SK-N-SH (cell line): Measurements from ENCODE around the gene XPR1. TPM values are rescaled to one million over a fixed set of nuclear protein-coding genes. Genes with fewer than 3 reads are reported as not detected.

Experiments
- CTCF ChIA-PET: fragments of 300-600, 350-600 bp; formaldehyde crosslinking; extraction: SDS; loops from one replicate; lab custom pipeline; 2021; lab: Yijun Ruan, JAX
- POLR2A ChIA-PET: fragments of 350-600 bp; sonication (Branson Sonifier 250); formaldehyde crosslinking; extraction: SDS; loops from one replicate; lab custom pipeline; 2020; ENCODE audit warnings: antibody characterized with exemption, inconsistent platforms; lab: Yijun Ruan, JAX
- DNase-seq: peaks from one replicate; pipeline ENCODE4 v3.0.0; 2012
- H2AFZ ChIP-seq: fragments of 200-600 bp; sonication (generic); 2 replicates; pipeline ENCODE4 v1.8.1; 2016; ENCODE audit warnings: antibody characterized with exemption, mild to moderate bottlenecking, low read depth
- H3F3A ChIP-seq: fragments of 200-600 bp; sonication (generic); replicated peaks from 2 replicates; pipeline ENCODE3; 2016; ENCODE audit warnings: antibody characterized with exemption, mild to moderate bottlenecking; ENCODE audit not compliant: insufficient read depth
- H3K27ac ChIP-seq, 2 experiments: fragments of 200-500 bp in 1 of 2; fragments of 200-600 bp in 1 of 2; sonication (Bioruptor generic) in 1 of 2; sonication (generic), shearing (Covaris generic) in 1 of 2; 2 replicates each; pipeline versions ENCODE4 v1.5.1 to v1.6.1; 2014 to 2016; ENCODE audit warnings: low read depth in 2 of 2, inconsistent platforms in 1 of 2, low read length in 1 of 2, mild to moderate bottlenecking in 1 of 2, mixed read lengths in 1 of 2
- H3K27me3 ChIP-seq: fragments of 200-600 bp; sonication (generic), shearing (Covaris generic); 2 replicates; pipeline ENCODE4 v1.6.1; 2016; ENCODE audit warnings: mixed run types; ENCODE audit not compliant: insufficient read depth
- H3K36me3 ChIP-seq, 2 experiments: fragments of 200-500 bp in 1 of 2; fragments of 200-600 bp in 1 of 2; sonication (Bioruptor generic) in 1 of 2; sonication (generic) in 1 of 2; replicated peaks in 1 of 2; 2 replicates each; pipeline versions ENCODE3 to v1.5.1; 2014 to 2016; ENCODE audit warnings: low read length in 1 of 2, mild to moderate bottlenecking in 1 of 2; ENCODE audit not compliant: insufficient read depth in 2 of 2, control insufficient read depth in 1 of 2
- H3K4me1 ChIP-seq, 2 experiments: fragments of 200-500 bp in 1 of 2; fragments of 200-600 bp in 1 of 2; sonication (Bioruptor generic) in 1 of 2; sonication (generic), shearing (Covaris generic) in 1 of 2; 2 replicates each; pipeline versions ENCODE4 v1.5.1 to v1.6.1; 2014 to 2016; ENCODE audit warnings: low read depth in 1 of 2, low read length in 1 of 2, mixed run types in 1 of 2; ENCODE audit not compliant: insufficient read depth in 2 of 2, control insufficient read depth in 1 of 2
- H3K4me2 ChIP-seq: fragments of 200-600 bp; sonication (generic), shearing (Covaris generic); 2 replicates; pipeline ENCODE4 v1.6.1; 2017; ENCODE audit warnings: mixed run types
- H3K4me3 ChIP-seq, 2 experiments: fragments of 200-500 bp in 1 of 2; fragments of 200-600 bp in 1 of 2; sonication (Bioruptor generic) in 1 of 2; sonication (generic), shearing (Covaris generic) in 1 of 2; 2 replicates each; pipeline versions ENCODE4 v1.5.1 to v1.8.1; 2014 to 2016; ENCODE audit warnings: low read depth in 2 of 2, inconsistent platforms in 1 of 2, low read length in 1 of 2, mild to moderate bottlenecking in 1 of 2, mixed read lengths in 1 of 2, moderate library complexity in 1 of 2
- H3K79me2 ChIP-seq: fragments of 200-600 bp; sonication (generic); 2 replicates; pipeline ENCODE4 v1.8.1; 2017; ENCODE audit warnings: mild to moderate bottlenecking; ENCODE audit not compliant: insufficient read depth
- H3K9ac ChIP-seq: fragments of 200-600 bp; sonication (generic); 2 replicates; pipeline ENCODE4 v1.6.1; 2017; ENCODE audit warnings: mixed run types
- H3K9me2 ChIP-seq: fragments of 200-600 bp; sonication (generic); 2 replicates; pipeline ENCODE4 v1.6.1; 2017; ENCODE audit warnings: mixed run types
- H3K9me3 ChIP-seq: fragments of 200-600 bp; sonication (generic); 2 replicates; pipeline ENCODE4 v1.6.1; 2017; ENCODE audit warnings: mixed run types, mild to moderate bottlenecking, moderate library complexity
- H4K20me1 ChIP-seq: fragments of 200-600 bp; sonication (generic); 2 replicates; pipeline ENCODE4 v1.6.1; 2017; ENCODE audit warnings: mild to moderate bottlenecking, mixed run types; ENCODE audit not compliant: insufficient read depth
- CTCF ChIP-seq: fragments of 200-600 bp; sonication (generic); IDR thresholded peaks from 2 replicates; pipeline ENCODE4 v1.6.1; 2017; ENCODE audit warnings: antibody characterized with exemption, mild to moderate bottlenecking, moderate library complexity
- ELF1 ChIP-seq: IDR thresholded peaks from 2 replicates; pipeline ENCODE4 v1.4.0; 2012
- FOXM1 ChIP-seq: IDR thresholded peaks from 2 replicates; pipeline ENCODE4 v1.4.0; 2012; ENCODE audit warnings: low read depth, mild to moderate bottlenecking
- JUND ChIP-seq: IDR thresholded peaks from 2 replicates; pipeline ENCODE4 v1.4.0; 2012
- MAX ChIP-seq: IDR thresholded peaks from 2 replicates; pipeline ENCODE4 v1.4.0; 2012; ENCODE audit warnings: low read depth
- MXI1 ChIP-seq: IDR thresholded peaks from 2 replicates; pipeline ENCODE4 v1.6.1; 2012; ENCODE audit warnings: mild to moderate bottlenecking, low read depth, low read length, improper control_type of control experiment
- NFIC ChIP-seq: IDR thresholded peaks from 2 replicates; pipeline ENCODE4 v1.4.0; 2012; ENCODE audit warnings: borderline replicate concordance
- PBX3 ChIP-seq: IDR thresholded peaks from 2 replicates; pipeline ENCODE4; 2012
- POLR2AphosphoS5 ChIP-seq: IDR thresholded peaks from 2 replicates; pipeline ENCODE4 v1.6.1; 2012; ENCODE audit warnings: low read depth, low read length
- RAD21 ChIP-seq: IDR thresholded peaks from 2 replicates; pipeline ENCODE4 v1.6.1; 2012; ENCODE audit warnings: mild to moderate bottlenecking, low read length
- SMC3 ChIP-seq: IDR thresholded peaks from 2 replicates; pipeline ENCODE4 v1.6.1; 2012; ENCODE audit warnings: low read depth, low read length, improper control_type of control experiment
- TCF12 ChIP-seq: IDR thresholded peaks from 2 replicates; pipeline ENCODE4 v1.4.0; 2012
- TEAD4 ChIP-seq: IDR thresholded peaks from 2 replicates; pipeline ENCODE4 v1.4.0; 2012; ENCODE audit warnings: mild to moderate bottlenecking, borderline replicate concordance; ENCODE audit not compliant: insufficient read depth
- USF2 ChIP-seq: fragments of 150-350 bp; IDR thresholded peaks from 2 replicates; pipeline ENCODE4 v1.6.1; 2017; ENCODE audit warnings: antibody characterized with exemption, low read length, low read depth, borderline replicate concordance
- YY1 ChIP-seq: IDR thresholded peaks from 2 replicates; pipeline ENCODE4 v1.4.0; 2012; ENCODE audit warnings: low read depth, mild to moderate bottlenecking
- ZBTB33 ChIP-seq: IDR thresholded peaks from 2 replicates; pipeline ENCODE4 v1.4.0; 2012; ENCODE audit warnings: low read depth, borderline replicate concordance
- WGBS: methylation state at CpG from one replicate; pipeline ENCODE4 v1.1.6; 2017; ENCODE audit warnings: low lambda C conversion rate; 5-methylcytosine and 5-hydroxymethylcytosine counted together
- polyA plus RNA-seq, 3 experiments: library from polyadenylated mRNA; depleted of rRNA; stranded (reverse); fragments of >200 nt; gene quantifications; 2 replicates each; pipeline ENCODE4 v1.2.3, GENCODE V29; 2012

XPR1 gene
- polyA plus RNA-seq, 1 of the 3 experiments (the other 2 are of a cell fraction) = 7.9 TPM

GRCh38 chr1:180863158-180863775, 231.4 kb downstream of the XPR1 start:
- peak; percentile 34 for DNase-seq
- no peaks in the 10 kb centered on the region for H3K9me3 ChIP-seq
- peak overlapping the region; percentile 23 to 43; a peak in 1 of 4 replicates for H3K27ac ChIP-seq
- peaks cover 0 to 4% of the 10 kb centered on the region in 2 experiments; a peak in 1 of 4 replicates for H3K4me1 ChIP-seq
- H3F3A ChIP-seq = no peaks in the 10 kb centered on the region
- H4K20me1 ChIP-seq = no peaks in the 10 kb centered on the region
- H3K9ac ChIP-seq = no peak overlapping the region
- H3K79me2 ChIP-seq = no peaks in the 10 kb centered on the region
- no peaks in the 10 kb centered on the region for H3K27me3 ChIP-seq
- H3K36me3 ChIP-seq = peaks cover 15 to 17% of the 10 kb centered on the region in 2 experiments
- no peak overlapping the region; a peak in 1 of 4 replicates for H3K4me3 ChIP-seq
- TF ChIP-seq SMC3 = peak; percentile 85
- TF ChIP-seq PBX3 = no peak
- TF ChIP-seq ZBTB33 = no peak
- TF ChIP-seq JUND = no peak
- TF ChIP-seq RAD21 = peak; percentile 92
- TF ChIP-seq TEAD4 = 0 out of 2 replicates have a peak, but pooled peaks have one; percentile 14
- TF ChIP-seq TCF12 = peak; percentile 21; the same call in 1 of the 2 replicates
- TF ChIP-seq YY1 = no peak
- 0 out of 2 replicates have a peak, but pooled peaks have one; percentile 3 for TF ChIP-seq MXI1
- peak; percentile 80 for TF ChIP-seq CTCF
- TF ChIP-seq MAX = no peak
- no peak for TF ChIP-seq ELF1
- no peak for TF ChIP-seq FOXM1
- no peak for TF ChIP-seq NFIC
- no peak for TF ChIP-seq POLR2AphosphoS5
- TF ChIP-seq USF2 = no peak
- TF ChIP-seq, all 33 proteins: peak for 6
- POLR2A ChIA-PET = interaction anchor here (1.1 to 1.5 kb wide), 2 partner anchors 348 to 361 kb away, joined by 4 read pairs; partner anchors contain the start of gene ACBD6
- H3K9me2 ChIP-seq = no peaks in the 10 kb centered on the region
- H2AFZ ChIP-seq = no peak overlapping the region
- 19% methylated on average over 6 of the region's 6 CpGs for WGBS
- CTCF ChIA-PET = interaction anchor here (0.6 to 11.9 kb wide), 56 partner anchors 8 to 381 kb away, joined by 3 to 213 read pairs (median 4); partner anchors contain the start of genes ACBD6 and XPR1
- H3K4me2 ChIP-seq = no peak overlapping the region
